ENCODE data around the gene MIER2. TPM values are rescaled to one million over a fixed set of nuclear protein-coding genes. Genes with fewer than 3 reads are reported as not detected.

The MIER2 gene
- total and polyA plus RNA-seq, 4 donors, result 2.7 to 4.1 (median 3.7) TPM

DNA sequence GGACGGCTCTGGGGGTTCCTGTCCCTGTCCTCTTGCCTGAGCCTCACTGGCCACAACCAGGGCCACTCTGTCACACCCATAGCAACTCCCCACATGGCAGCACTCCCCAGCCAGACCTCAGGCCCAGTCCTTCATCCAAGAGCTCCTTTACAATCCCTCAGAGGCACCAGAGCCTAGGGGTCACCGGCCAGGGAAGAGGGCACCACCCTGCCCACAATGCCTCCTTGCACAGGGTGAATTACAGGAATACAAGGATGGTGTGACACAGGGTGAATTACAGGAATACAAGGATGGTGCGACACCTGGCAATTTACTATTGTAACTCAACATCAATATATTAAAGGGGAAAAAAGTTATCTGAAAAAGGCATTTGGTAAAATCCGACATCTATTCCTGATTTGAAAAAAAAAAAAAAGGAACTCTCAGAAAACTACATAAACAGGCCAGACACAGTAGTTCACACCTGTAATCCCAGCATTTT, 16.5 kb downstream of the MIER2 start:
- H3K4me1 ChIP-seq (ENCODE audit: control insufficient read depth in 4 of 4, insufficient read depth in 4 of 4, low read length in 3 of 4), result no peaks in the 10 kb centered on the region
- no peak for DNase-seq (ENCODE audit: low spot score)
- TF ChIP-seq RAD21 (IDR thresholded peaks at IDR 0.05), result no peak
- no peak for TF ChIP-seq FOXA1 (IDR thresholded peaks at IDR 0.05)
- TF ChIP-seq NR2F2 (IDR thresholded peaks at IDR 0.05), result no peak
- no peak for TF ChIP-seq RXRA (IDR thresholded peaks at IDR 0.05)
- no peak for TF ChIP-seq SP1 (IDR thresholded peaks at IDR 0.05)
- no peak for TF ChIP-seq HNF4A (conservative IDR thresholded peaks at IDR 0.05)
- TF ChIP-seq, protein P1, sequence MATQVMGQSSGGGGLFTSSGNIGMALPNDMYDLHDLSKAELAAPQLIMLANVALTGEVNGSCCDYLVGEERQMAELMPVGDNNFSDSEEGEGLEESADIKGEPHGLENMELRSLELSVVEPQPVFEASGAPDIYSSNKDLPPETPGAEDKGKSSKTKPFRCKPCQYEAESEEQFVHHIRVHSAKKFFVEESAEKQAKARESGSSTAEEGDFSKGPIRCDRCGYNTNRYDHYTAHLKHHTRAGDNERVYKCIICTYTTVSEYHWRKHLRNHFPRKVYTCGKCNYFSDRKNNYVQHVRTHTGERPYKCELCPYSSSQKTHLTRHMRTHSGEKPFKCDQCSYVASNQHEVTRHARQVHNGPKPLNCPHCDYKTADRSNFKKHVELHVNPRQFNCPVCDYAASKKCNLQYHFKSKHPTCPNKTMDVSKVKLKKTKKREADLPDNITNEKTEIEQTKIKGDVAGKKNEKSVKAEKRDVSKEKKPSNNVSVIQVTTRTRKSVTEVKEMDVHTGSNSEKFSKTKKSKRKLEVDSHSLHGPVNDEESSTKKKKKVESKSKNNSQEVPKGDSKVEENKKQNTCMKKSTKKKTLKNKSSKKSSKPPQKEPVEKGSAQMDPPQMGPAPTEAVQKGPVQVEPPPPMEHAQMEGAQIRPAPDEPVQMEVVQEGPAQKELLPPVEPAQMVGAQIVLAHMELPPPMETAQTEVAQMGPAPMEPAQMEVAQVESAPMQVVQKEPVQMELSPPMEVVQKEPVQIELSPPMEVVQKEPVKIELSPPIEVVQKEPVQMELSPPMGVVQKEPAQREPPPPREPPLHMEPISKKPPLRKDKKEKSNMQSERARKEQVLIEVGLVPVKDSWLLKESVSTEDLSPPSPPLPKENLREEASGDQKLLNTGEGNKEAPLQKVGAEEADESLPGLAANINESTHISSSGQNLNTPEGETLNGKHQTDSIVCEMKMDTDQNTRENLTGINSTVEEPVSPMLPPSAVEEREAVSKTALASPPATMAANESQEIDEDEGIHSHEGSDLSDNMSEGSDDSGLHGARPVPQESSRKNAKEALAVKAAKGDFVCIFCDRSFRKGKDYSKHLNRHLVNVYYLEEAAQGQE (IDR thresholded peaks at IDR 0.05), result no peak
- no peak for TF ChIP-seq EGR1 (IDR thresholded peaks at IDR 0.05; ENCODE audit: low read depth in 2 of 2)
- TF ChIP-seq, protein P2, sequence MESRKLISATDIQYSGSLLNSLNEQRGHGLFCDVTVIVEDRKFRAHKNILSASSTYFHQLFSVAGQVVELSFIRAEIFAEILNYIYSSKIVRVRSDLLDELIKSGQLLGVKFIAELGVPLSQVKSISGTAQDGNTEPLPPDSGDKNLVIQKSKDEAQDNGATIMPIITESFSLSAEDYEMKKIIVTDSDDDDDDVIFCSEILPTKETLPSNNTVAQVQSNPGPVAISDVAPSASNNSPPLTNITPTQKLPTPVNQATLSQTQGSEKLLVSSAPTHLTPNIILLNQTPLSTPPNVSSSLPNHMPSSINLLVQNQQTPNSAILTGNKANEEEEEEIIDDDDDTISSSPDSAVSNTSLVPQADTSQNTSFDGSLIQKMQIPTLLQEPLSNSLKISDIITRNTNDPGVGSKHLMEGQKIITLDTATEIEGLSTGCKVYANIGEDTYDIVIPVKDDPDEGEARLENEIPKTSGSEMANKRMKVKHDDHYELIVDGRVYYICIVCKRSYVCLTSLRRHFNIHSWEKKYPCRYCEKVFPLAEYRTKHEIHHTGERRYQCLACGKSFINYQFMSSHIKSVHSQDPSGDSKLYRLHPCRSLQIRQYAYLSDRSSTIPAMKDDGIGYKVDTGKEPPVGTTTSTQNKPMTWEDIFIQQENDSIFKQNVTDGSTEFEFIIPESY (IDR thresholded peaks at IDR 0.05), result no peak
- TF ChIP-seq, protein P3, sequence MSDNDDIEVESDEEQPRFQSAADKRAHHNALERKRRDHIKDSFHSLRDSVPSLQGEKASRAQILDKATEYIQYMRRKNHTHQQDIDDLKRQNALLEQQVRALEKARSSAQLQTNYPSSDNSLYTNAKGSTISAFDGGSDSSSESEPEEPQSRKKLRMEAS (IDR thresholded peaks at IDR 0.05), result no peak
- TF ChIP-seq FOXA2 (IDR thresholded peaks at IDR 0.05), result no peak
- TF ChIP-seq JUND (IDR thresholded peaks at IDR 0.05), result no peak
- peaks cover 9 to 50% (median 22%) of the 10 kb centered on the region in 4 donors for H3K36me3 ChIP-seq (ENCODE audit: control insufficient read depth in 4 of 4, insufficient read depth in 3 of 4, low read depth in 1 of 4, low read length in 3 of 4)
- 96% methylated on average over 4 of the region's 4 CpGs for WGBS
- no peaks in the 10 kb centered on the region for H3K27me3 ChIP-seq (ENCODE audit: control insufficient read depth in 4 of 4, insufficient read depth in 4 of 4, low read length in 3 of 4)
- H3K4me3 ChIP-seq (ENCODE audit: low read depth in 1 of 3, low read length in 3 of 3), result no peak overlapping the region
- H3K9ac ChIP-seq (ENCODE audit: low read depth in 1 of 2, low read length in 2 of 2), result no peak overlapping the region
- no peak overlapping the region for H3K27ac ChIP-seq (ENCODE audit: low read depth in 1 of 2, low read length in 2 of 2)
- H3K9me3 ChIP-seq (ENCODE audit: control insufficient read depth in 4 of 4, low read length in 3 of 4), result peaks cover 3 to 16% (median 6%) of the 10 kb centered on the region in 4 donors

DNA sequence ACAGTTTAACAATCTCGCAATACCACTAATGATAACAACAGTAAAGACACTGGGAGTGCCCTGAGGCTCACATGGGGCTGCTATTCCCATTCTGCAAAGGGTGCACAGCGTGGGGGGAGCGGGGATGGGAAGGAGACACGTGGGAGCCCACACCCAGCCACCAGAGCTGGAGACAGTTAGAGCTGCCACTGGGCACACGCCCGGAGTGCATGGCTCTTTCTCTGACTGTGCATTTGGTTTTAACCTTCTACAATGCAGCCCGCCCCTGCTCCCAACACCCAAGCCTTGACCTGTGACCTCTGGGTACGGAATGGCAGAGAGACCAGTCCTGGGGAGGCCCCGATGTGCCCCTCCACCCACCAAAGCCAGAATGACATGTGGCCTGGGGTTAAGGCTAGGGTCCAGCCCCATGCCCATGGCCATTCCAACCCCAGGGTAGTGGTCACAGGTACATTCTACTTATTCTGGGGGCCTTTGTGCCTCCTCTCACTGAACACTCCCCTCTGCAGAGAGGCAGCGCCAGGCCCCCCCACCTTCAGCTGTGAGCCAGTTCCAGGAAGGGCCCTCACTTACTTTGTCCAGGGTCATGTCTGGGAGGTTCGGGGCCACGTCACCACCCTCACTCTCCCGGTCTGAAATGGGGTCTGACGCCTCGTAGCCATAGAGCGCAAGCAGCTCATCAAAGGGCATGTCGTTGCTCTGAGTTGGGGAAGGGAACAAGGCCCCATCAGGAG, 17.1 kb downstream of the MIER2 start:
- Histone ChIP-seq H3K9me3 (ENCODE audit: control insufficient read depth in 4 of 4, low read length in 3 of 4) (peaks cover 3 to 16% (median 6%) of the 10 kb centered on the region in 4 donors), H3K27ac (ENCODE audit: low read depth in 1 of 2, low read length in 2 of 2) (no peak overlapping the region), H3K4me1 (ENCODE audit: control insufficient read depth in 4 of 4, insufficient read depth in 4 of 4, low read length in 3 of 4) (no peaks in the 10 kb centered on the region), H3K4me3 (ENCODE audit: low read depth in 1 of 3, low read length in 3 of 3) (no peak overlapping the region), H3K36me3 (ENCODE audit: control insufficient read depth in 4 of 4, insufficient read depth in 3 of 4, low read depth in 1 of 4, low read length in 3 of 4) (peaks cover 9 to 52% (median 23%) of the 10 kb centered on the region in 4 donors), H3K27me3 (ENCODE audit: control insufficient read depth in 4 of 4, insufficient read depth in 4 of 4, low read length in 3 of 4) (no peaks in the 10 kb centered on the region), H3K9ac (ENCODE audit: low read depth in 1 of 2, low read length in 2 of 2) (no peak overlapping the region)
- 97% methylated on average over 17 of the region's 17 CpGs for WGBS
- no peak for DNase-seq (ENCODE audit: low spot score)
- TF ChIP-seq, protein P1 (IDR thresholded peaks at IDR 0.05), result no peak
- TF ChIP-seq RXRA (IDR thresholded peaks at IDR 0.05) (no peak), YY1 (IDR thresholded peaks at IDR 0.05) (no peak), NR2F2 (IDR thresholded peaks at IDR 0.05) (no peak), JUND (IDR thresholded peaks at IDR 0.05) (no peak), TAF1 (conservative IDR thresholded peaks at IDR 0.05) (no peak), GABPA (IDR thresholded peaks at IDR 0.05 in 1 of 2, conservative IDR thresholded peaks at IDR 0.05 in 1 of 2) (no peak)
- TF ChIP-seq, protein P3 (IDR thresholded peaks at IDR 0.05), result no peak
- TF ChIP-seq, protein P2 (IDR thresholded peaks at IDR 0.05), result no peak

Data from liver (tissue), 9 donors.